Lower leg skin (tissue), 3 donors: ENCODE measurements around the gene CDH23.

Experiments used
- POLR2A ChIP-seq, 2 donors: fragments of 450-650 bp; IDR thresholded peaks; one replicate each; pipeline ENCODE4 v1.6.1; 2016 to 2017; ENCODE audit warnings: antibody characterized with exemption in 2 of 2, mild to moderate bottlenecking in 1 of 2, moderate library complexity in 1 of 2
- TF ChIP-seq, protein P1 (sequence below), 3 donors: fragments of 450-650 bp; IDR thresholded peaks; one replicate each; pipeline ENCODE4 v1.5.1; 2016; ENCODE audit warnings: antibody characterized with exemption in 3 of 3, mild to moderate bottlenecking in 3 of 3, moderate library complexity in 2 of 3

DNA sequence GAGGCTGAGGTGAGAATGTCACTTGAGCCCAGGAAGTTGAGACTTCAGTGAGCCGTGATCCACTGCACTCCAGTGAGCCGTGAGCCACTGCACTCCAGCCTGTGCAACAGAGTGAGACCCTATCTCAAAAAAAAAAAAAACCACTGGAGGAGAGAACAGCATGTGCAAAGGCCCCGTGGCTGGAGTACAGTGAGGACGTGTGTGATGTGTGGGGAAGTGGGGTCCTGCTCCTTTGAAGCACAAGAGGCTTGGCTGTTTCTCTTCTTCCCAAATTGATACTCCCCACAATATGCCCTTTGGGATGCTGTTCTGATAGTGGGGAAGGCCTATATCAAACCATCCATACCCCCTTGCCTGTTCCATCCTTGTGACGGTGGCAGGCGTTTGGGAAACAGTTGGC lies 254.7 kb downstream of the CDH23 start:
- TF ChIP-seq, protein P1, sequence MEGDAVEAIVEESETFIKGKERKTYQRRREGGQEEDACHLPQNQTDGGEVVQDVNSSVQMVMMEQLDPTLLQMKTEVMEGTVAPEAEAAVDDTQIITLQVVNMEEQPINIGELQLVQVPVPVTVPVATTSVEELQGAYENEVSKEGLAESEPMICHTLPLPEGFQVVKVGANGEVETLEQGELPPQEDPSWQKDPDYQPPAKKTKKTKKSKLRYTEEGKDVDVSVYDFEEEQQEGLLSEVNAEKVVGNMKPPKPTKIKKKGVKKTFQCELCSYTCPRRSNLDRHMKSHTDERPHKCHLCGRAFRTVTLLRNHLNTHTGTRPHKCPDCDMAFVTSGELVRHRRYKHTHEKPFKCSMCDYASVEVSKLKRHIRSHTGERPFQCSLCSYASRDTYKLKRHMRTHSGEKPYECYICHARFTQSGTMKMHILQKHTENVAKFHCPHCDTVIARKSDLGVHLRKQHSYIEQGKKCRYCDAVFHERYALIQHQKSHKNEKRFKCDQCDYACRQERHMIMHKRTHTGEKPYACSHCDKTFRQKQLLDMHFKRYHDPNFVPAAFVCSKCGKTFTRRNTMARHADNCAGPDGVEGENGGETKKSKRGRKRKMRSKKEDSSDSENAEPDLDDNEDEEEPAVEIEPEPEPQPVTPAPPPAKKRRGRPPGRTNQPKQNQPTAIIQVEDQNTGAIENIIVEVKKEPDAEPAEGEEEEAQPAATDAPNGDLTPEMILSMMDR (IDR thresholded peaks at IDR 0.05) = no peak
- no peak for TF ChIP-seq POLR2A (IDR thresholded peaks at IDR 0.05)
